Astrocyte (in vitro differentiated cells and primary cell): ENCODE results near the gene SEPTIN12. TPM values are rescaled to one million over a fixed set of nuclear protein-coding genes. Genes with fewer than 3 reads are reported as not detected.

Experiments used
- DNase-seq: peaks from one replicate; pipeline ENCODE4 v3.0.0-alpha.2; 2010; ENCODE audit warnings: low read depth
- FAIRE-seq: peaks from 2 replicates; lab custom pipeline; 2011; peaks lifted over from hg19 to GRCh38; lab: Jason Lieb, UNC
- H2AFZ ChIP-seq: 2 replicates; pipeline ENCODE4 v1.6.0; 2012; ENCODE audit warnings: low read depth, low read length, inconsistent platforms
- H3K27ac ChIP-seq: 2 replicates; pipeline ENCODE4 v1.5.1; 2011; ENCODE audit warnings: low read depth, low read length, inconsistent platforms
- H3K27me3 ChIP-seq: 2 replicates; pipeline ENCODE4 v1.6.0; 2011; ENCODE audit warnings: low read length, inconsistent platforms; ENCODE audit not compliant: insufficient read depth
- H3K36me3 ChIP-seq: 2 replicates; pipeline ENCODE4 v1.5.1; 2011; ENCODE audit warnings: low read length, inconsistent platforms; ENCODE audit not compliant: insufficient read depth
- H3K4me1 ChIP-seq: 2 replicates; pipeline ENCODE4 v1.5.1; 2011; ENCODE audit warnings: low read length, inconsistent platforms; ENCODE audit not compliant: insufficient read depth
- H3K4me2 ChIP-seq: 2 replicates; pipeline ENCODE4 v1.6.0; 2012; ENCODE audit warnings: low read length, inconsistent platforms
- H3K4me3 ChIP-seq: 2 replicates; pipeline ENCODE4 v1.5.1; 2011; ENCODE audit warnings: low read depth, mild to moderate bottlenecking, low read length, inconsistent platforms; ENCODE audit not compliant: insufficient read depth
- H3K79me2 ChIP-seq: 2 replicates; pipeline ENCODE4 v1.6.0; 2012; ENCODE audit warnings: mild to moderate bottlenecking, low read length, inconsistent platforms; ENCODE audit not compliant: insufficient read depth
- H3K9ac ChIP-seq: 2 replicates; pipeline ENCODE4 v1.6.0; 2012; ENCODE audit warnings: mild to moderate bottlenecking, low read length, inconsistent platforms
- H3K9me3 ChIP-seq: 2 replicates; pipeline ENCODE4 v1.5.1; 2012; ENCODE audit warnings: low read depth, mild to moderate bottlenecking, low read length, inconsistent platforms; ENCODE audit not compliant: insufficient read depth
- H4K20me1 ChIP-seq: 2 replicates; pipeline ENCODE4 v1.6.0; 2012; ENCODE audit warnings: low read length, inconsistent platforms; ENCODE audit not compliant: insufficient read depth
- H3K27ac Mint-ChIP-seq: one replicate; pipeline ENCODE4 v1.8.0; 2021; ENCODE audit warnings: mild to moderate bottlenecking, mixed read lengths; ENCODE audit not compliant: unreplicated experiment
- H3K27me3 Mint-ChIP-seq: one replicate; pipeline ENCODE4 v1.8.0; 2021; ENCODE audit warnings: low read depth, mixed read lengths; ENCODE audit not compliant: unreplicated experiment
- H3K36me3 Mint-ChIP-seq: one replicate; pipeline ENCODE4 v1.8.0; 2021; ENCODE audit warnings: low read depth, mixed read lengths; ENCODE audit not compliant: unreplicated experiment
- H3K4me1 Mint-ChIP-seq: one replicate; pipeline ENCODE4 v1.8.0; 2021; ENCODE audit warnings: low read depth, mixed read lengths; ENCODE audit not compliant: unreplicated experiment
- H3K4me3 Mint-ChIP-seq: one replicate; pipeline ENCODE4 v1.8.0; 2021; ENCODE audit warnings: mild to moderate bottlenecking, moderate library complexity, mixed read lengths; ENCODE audit not compliant: unreplicated experiment
- H3K9me3 Mint-ChIP-seq: one replicate; pipeline ENCODE4 v1.8.0; 2021; ENCODE audit warnings: mild to moderate bottlenecking, mixed read lengths; ENCODE audit not compliant: unreplicated experiment
- CTCF ChIP-seq: IDR thresholded peaks from 2 replicates; pipeline ENCODE4 v1.5.1; 2011; ENCODE audit warnings: low read depth, mild to moderate bottlenecking, inconsistent platforms, low read length, moderate library complexity; ENCODE audit not compliant: insufficient read depth
- EZH2 ChIP-seq: IDR thresholded peaks from 2 replicates; pipeline ENCODE4 v1.6.1; 2012; ENCODE audit warnings: mild to moderate bottlenecking, low read length, inconsistent platforms; ENCODE audit not compliant: insufficient read depth
- total RNA-seq: library from RNA; stranded (reverse); gene quantifications from 2 replicates; pipeline ENCODE4 v1.2.1, GENCODE V29; 2021

SEPTIN12 gene
- total RNA-seq, 1 donor from 2014 or later = 5.9 TPM

GRCh38 chr16:4795181-4795827, 7.2 kb upstream of the SEPTIN12 start, which contains the start of gene SMIM22:
Gene SMIM22, plus strand, starts transcription at chr16:4795369. Its CDS starts 366 bp downstream, at chr16:4795735.
- Mint-ChIP-seq H3K9me3 (peaks cover 5% of the 10 kb centered on the region), H3K36me3 (peaks cover 8% of the 10 kb centered on the region), H3K27me3 (no peaks in the 10 kb centered on the region), H3K4me3 (no peak within 1 kb of the TSS), H3K27ac (no peak within 1 kb of the TSS), H3K4me1 (no peaks in the 10 kb centered on the region)
- Histone ChIP-seq H3K27me3 (no peaks in the 10 kb centered on the region), H2AFZ (no peak within 1 kb of the TSS), H3K4me2 (no peak within 1 kb of the TSS), H3K4me1 (no peaks in the 10 kb centered on the region), H3K9ac (no peak within 1 kb of the TSS), H3K36me3 (peaks cover 2% of the 10 kb centered on the region), H3K9me3 (no peaks in the 10 kb centered on the region), H3K4me3 (no peak within 1 kb of the TSS), H4K20me1 (peaks cover 8% of the 10 kb centered on the region), H3K79me2 (no peaks in the 10 kb centered on the region), H3K27ac (no peak within 1 kb of the TSS)
- DNase-seq = no peak
- FAIRE-seq = no peak
- no peak for TF ChIP-seq EZH2
- TF ChIP-seq CTCF = no peak

GRCh38 chr16:4792951-4793513, 4.9 kb upstream of the SEPTIN12 start:
- Mint-ChIP-seq H3K4me1 (no peaks in the 10 kb centered on the region), H3K9me3 (peaks cover 5% of the 10 kb centered on the region), H3K36me3 (peaks cover 3% of the 10 kb centered on the region), H3K27me3 (peaks cover 1% of the 10 kb centered on the region), H3K4me3 (no peak overlapping the region), H3K27ac (no peak overlapping the region)
- H3K79me2 ChIP-seq = no peaks in the 10 kb centered on the region
- no peak overlapping the region for H3K4me3 ChIP-seq
- no peaks in the 10 kb centered on the region for H3K4me1 ChIP-seq
- no peaks in the 10 kb centered on the region for H3K9me3 ChIP-seq
- no peak for DNase-seq
- no peak overlapping the region for H3K9ac ChIP-seq
- no peaks in the 10 kb centered on the region for H3K36me3 ChIP-seq
- H3K4me2 ChIP-seq = no peak overlapping the region
- no peak overlapping the region for H3K27ac ChIP-seq
- H4K20me1 ChIP-seq = no peaks in the 10 kb centered on the region
- H2AFZ ChIP-seq = no peak overlapping the region
- H3K27me3 ChIP-seq = no peaks in the 10 kb centered on the region
- FAIRE-seq = no peak
- TF ChIP-seq EZH2 (no peak), CTCF (no peak)

- Histone ChIP-seq H3K79me2 (no peaks in the 10 kb centered on the region), H3K4me2 (no peak overlapping the region), H3K4me3 (no peak overlapping the region), H3K9me3 (no peaks in the 10 kb centered on the region), H3K27ac (no peak overlapping the region), H2AFZ (no peak overlapping the region), H4K20me1 (no peaks in the 10 kb centered on the region), H3K4me1 (no peaks in the 10 kb centered on the region), H3K36me3 (no peaks in the 10 kb centered on the region), H3K9ac (no peak overlapping the region), H3K27me3 (no peaks in the 10 kb centered on the region)
- peaks cover 5% of the 10 kb centered on the region for H3K9me3 Mint-ChIP-seq
- H3K27ac Mint-ChIP-seq = no peak overlapping the region
- peaks cover 5% of the 10 kb centered on the region for H3K36me3 Mint-ChIP-seq
- peaks cover 5% of the 10 kb centered on the region for H3K27me3 Mint-ChIP-seq
- H3K4me3 Mint-ChIP-seq = no peak overlapping the region
- DNase-seq = no peak
- no peak for FAIRE-seq
- TF ChIP-seq CTCF (no peak), EZH2 (no peak)
- no peaks in the 10 kb centered on the region for H3K4me1 Mint-ChIP-seq
Observed at GRCh38 chr16:4790871-4791270, 2.7 kb upstream of the SEPTIN12 start.
